DOHH2 (cell line): Measurements from ENCODE around the gene ALK.

Experiments used
- H3F3A ChIP-seq: fragments of 200-600 bp; sonication (generic), shearing (Covaris generic); 2 replicates; pipeline ENCODE4 v1.6.0; 2016; ENCODE audit warnings: antibody characterized with exemption, mild to moderate bottlenecking; ENCODE audit not compliant: control insufficient read depth, insufficient read depth
- H3K27ac ChIP-seq: fragments of 200-600 bp; sonication (generic); 2 replicates; pipeline ENCODE4 v1.5.1; 2014; ENCODE audit warnings: low read depth, mild to moderate bottlenecking, low read length, moderate library complexity
- H3K27me3 ChIP-seq: fragments of 200-600 bp; sonication (generic); 2 replicates; pipeline ENCODE4 v1.6.1; 2014; ENCODE audit warnings: mild to moderate bottlenecking, low read length, mixed read lengths; ENCODE audit not compliant: control insufficient read depth
- H3K36me3 ChIP-seq: fragments of 200-600 bp; sonication (generic); 2 replicates; pipeline ENCODE4 v1.6.1; 2014; ENCODE audit warnings: mild to moderate bottlenecking, low read length, moderate library complexity, mixed read lengths; ENCODE audit not compliant: control insufficient read depth
- H3K4me1 ChIP-seq: fragments of 200-600 bp; sonication (generic); 2 replicates; pipeline ENCODE4 v1.6.1; 2014; ENCODE audit warnings: mild to moderate bottlenecking, low read length, mixed read lengths; ENCODE audit not compliant: control insufficient read depth
- H3K4me2 ChIP-seq: fragments of 200-600 bp; sonication (generic); 2 replicates; pipeline ENCODE4 v1.6.0; 2014; ENCODE audit warnings: mild to moderate bottlenecking, low read length, moderate library complexity
- H3K4me3 ChIP-seq: fragments of 200-600 bp; sonication (generic); 2 replicates; pipeline ENCODE4 v1.5.1; 2014; ENCODE audit warnings: mild to moderate bottlenecking, low read length, mixed read lengths
- H3K79me2 ChIP-seq: fragments of 200-600 bp; sonication (generic); 2 replicates; pipeline ENCODE4 v1.6.1; 2014; ENCODE audit warnings: mild to moderate bottlenecking, low read length, mixed read lengths; ENCODE audit not compliant: control insufficient read depth
- H3K9me2 ChIP-seq: fragments of 200-600 bp; sonication (generic); replicated peaks from 2 replicates; pipeline ENCODE4 v1.6.1; 2014; ENCODE audit warnings: mild to moderate bottlenecking, low read length, mixed read lengths; ENCODE audit not compliant: control insufficient read depth
- H3K9me3 ChIP-seq: fragments of 200-600 bp; sonication (generic); 2 replicates; pipeline ENCODE4 v1.6.1; 2014; ENCODE audit warnings: antibody characterized with exemption, low read length, mixed read lengths; ENCODE audit not compliant: control insufficient read depth, insufficient read depth
- H4K20me1 ChIP-seq: fragments of 200-600 bp; sonication (generic); 2 replicates; pipeline ENCODE4 v1.6.0; 2014; ENCODE audit warnings: low read depth, mild to moderate bottlenecking, antibody characterized with exemption, low read length, moderate library complexity; ENCODE audit not compliant: control insufficient read depth, insufficient read depth
- EZH2phosphoT487 ChIP-seq: fragments of 200-600 bp; sonication (generic); IDR thresholded peaks from 2 replicates; pipeline ENCODE4 v1.6.1; 2017; ENCODE audit warnings: borderline replicate concordance, mild to moderate bottlenecking, antibody characterized with exemption, low read length, moderate library complexity, mixed read lengths
- TF ChIP-seq, protein P1 (sequence below): fragments of 200-600 bp; sonication (generic); IDR thresholded peaks from one replicate; pipeline ENCODE4 v1.5.1; 2014; ENCODE audit warnings: antibody characterized with exemption, mild to moderate bottlenecking, low read depth, low read length; ENCODE audit not compliant: poor library complexity, severe bottlenecking

Gene ALK

DNA sequence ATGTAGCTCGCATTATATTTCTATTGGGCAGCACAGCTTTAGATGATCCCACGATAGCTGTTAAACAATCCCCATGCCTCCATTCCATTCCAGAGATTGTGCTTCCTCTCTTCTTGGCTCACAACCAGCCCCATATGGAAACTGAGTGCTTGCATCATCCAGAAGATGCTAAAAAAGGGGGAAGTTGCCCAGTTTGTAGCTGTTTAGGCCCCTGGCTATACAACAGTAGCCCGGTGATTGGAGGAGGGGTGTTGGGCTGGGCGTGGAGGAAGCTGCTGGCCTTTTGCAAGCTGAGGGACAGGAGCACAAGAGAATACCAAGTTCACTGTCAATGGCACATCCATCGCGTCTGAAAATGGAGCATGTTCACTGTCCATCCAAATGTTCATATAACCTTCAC is 360.2 kb downstream of the ALK start:
- no peak overlapping the region for H3K4me2 ChIP-seq
- H3K9me2 ChIP-seq: no peaks in the 10 kb centered on the region
- H3K36me3 ChIP-seq: no peaks in the 10 kb centered on the region
- H3K4me3 ChIP-seq: no peak overlapping the region
- H4K20me1 ChIP-seq: no peaks in the 10 kb centered on the region
- no peaks in the 10 kb centered on the region for H3K9me3 ChIP-seq
- H3K4me1 ChIP-seq: no peaks in the 10 kb centered on the region
- no peaks in the 10 kb centered on the region for H3K79me2 ChIP-seq
- TF ChIP-seq EZH2phosphoT487: no peak
- TF ChIP-seq, protein P1, sequence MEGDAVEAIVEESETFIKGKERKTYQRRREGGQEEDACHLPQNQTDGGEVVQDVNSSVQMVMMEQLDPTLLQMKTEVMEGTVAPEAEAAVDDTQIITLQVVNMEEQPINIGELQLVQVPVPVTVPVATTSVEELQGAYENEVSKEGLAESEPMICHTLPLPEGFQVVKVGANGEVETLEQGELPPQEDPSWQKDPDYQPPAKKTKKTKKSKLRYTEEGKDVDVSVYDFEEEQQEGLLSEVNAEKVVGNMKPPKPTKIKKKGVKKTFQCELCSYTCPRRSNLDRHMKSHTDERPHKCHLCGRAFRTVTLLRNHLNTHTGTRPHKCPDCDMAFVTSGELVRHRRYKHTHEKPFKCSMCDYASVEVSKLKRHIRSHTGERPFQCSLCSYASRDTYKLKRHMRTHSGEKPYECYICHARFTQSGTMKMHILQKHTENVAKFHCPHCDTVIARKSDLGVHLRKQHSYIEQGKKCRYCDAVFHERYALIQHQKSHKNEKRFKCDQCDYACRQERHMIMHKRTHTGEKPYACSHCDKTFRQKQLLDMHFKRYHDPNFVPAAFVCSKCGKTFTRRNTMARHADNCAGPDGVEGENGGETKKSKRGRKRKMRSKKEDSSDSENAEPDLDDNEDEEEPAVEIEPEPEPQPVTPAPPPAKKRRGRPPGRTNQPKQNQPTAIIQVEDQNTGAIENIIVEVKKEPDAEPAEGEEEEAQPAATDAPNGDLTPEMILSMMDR: no peak
- no peak overlapping the region for H3K27ac ChIP-seq
- H3K27me3 ChIP-seq: no peaks in the 10 kb centered on the region; the same call in 1 of the 2 replicates
- no peaks in the 10 kb centered on the region for H3F3A ChIP-seq

DNA sequence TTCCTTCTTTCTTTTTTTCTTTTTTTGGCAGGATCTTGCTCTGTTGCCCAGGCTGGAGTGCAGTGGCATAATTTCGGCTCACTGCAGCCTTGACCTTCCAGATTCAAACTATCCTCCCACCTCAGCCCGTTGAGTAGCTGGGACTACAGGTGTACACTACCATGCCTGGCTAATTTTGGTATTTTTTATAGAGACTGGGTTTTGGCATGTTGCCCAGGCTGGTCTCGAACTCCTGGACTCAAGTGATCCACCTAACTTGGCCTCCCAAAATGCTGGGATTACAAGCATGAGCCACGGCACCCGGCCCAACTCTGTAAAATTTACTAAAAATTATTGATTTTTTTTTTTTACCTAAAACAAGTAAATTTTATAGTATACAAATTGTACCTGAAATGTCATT is 360.8 kb downstream of the ALK start:
- H3K79me2 ChIP-seq: no peaks in the 10 kb centered on the region
- H3F3A ChIP-seq: no peaks in the 10 kb centered on the region
- no peak overlapping the region for H3K27ac ChIP-seq
- no peaks in the 10 kb centered on the region for H3K9me2 ChIP-seq
- H3K27me3 ChIP-seq: no peaks in the 10 kb centered on the region
- no peaks in the 10 kb centered on the region for H3K36me3 ChIP-seq
- no peaks in the 10 kb centered on the region for H4K20me1 ChIP-seq
- no peak for TF ChIP-seq EZH2phosphoT487
- TF ChIP-seq, protein P1: no peak
- no peaks in the 10 kb centered on the region for H3K4me1 ChIP-seq
- H3K4me3 ChIP-seq: no peak overlapping the region
- H3K9me3 ChIP-seq: no peaks in the 10 kb centered on the region
- no peak overlapping the region for H3K4me2 ChIP-seq

DNA sequence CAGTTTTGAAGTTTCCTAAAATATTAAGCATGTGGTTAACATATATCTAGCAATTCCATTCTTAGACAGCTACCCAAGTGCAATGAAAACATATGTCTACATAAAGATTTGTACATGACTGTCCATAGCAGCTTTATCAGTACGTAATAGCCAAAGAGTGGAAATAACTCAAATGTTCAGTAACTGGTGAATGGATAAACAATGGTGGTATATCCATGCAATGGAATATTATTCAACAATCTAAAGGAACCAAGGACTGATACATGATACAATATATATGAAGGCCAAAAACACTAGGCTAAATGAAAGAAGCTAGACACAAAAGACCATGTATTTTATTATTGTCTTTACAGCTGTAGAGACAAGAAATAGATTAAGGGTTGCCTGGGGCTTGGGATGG is 361.4 kb downstream of the ALK start:
- no peak overlapping the region for H3K4me2 ChIP-seq
- no peaks in the 10 kb centered on the region for H3K9me2 ChIP-seq
- no peak overlapping the region for H3K4me3 ChIP-seq
- H3K27ac ChIP-seq: no peak overlapping the region
- no peaks in the 10 kb centered on the region for H3K79me2 ChIP-seq
- no peak for TF ChIP-seq EZH2phosphoT487
- TF ChIP-seq, protein P1: no peak
- H3K4me1 ChIP-seq: no peaks in the 10 kb centered on the region
- H3K9me3 ChIP-seq: no peaks in the 10 kb centered on the region
- H4K20me1 ChIP-seq: no peaks in the 10 kb centered on the region
- no peaks in the 10 kb centered on the region for H3K36me3 ChIP-seq
- H3K27me3 ChIP-seq: no peaks in the 10 kb centered on the region
- H3F3A ChIP-seq: no peaks in the 10 kb centered on the region

DNA sequence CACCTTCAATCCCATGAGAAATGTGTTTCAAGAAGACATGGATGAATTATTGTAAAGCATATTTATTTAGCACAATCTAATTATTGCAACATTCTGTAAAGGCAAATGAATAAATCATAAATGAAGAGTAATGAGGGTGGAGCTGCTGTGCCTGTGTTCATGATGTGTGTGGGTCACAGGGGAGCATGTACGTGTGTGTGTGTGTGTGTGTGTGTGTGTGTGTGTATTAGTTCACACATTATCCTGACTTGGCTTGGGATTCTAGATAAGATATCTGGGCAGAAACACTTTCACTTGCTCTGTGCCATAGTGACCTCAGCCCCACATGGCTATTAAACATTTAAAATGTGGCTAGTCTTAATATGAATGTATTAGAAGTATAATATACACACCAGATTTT is 361.8 kb downstream of the ALK start:
- no peaks in the 10 kb centered on the region for H3K9me2 ChIP-seq
- H3K27me3 ChIP-seq: no peaks in the 10 kb centered on the region
- H3K27ac ChIP-seq: no peak overlapping the region
- no peaks in the 10 kb centered on the region for H3K4me1 ChIP-seq
- H3K4me2 ChIP-seq: no peak overlapping the region
- no peak for TF ChIP-seq EZH2phosphoT487
- no peaks in the 10 kb centered on the region for H4K20me1 ChIP-seq
- H3K79me2 ChIP-seq: no peaks in the 10 kb centered on the region
- H3K36me3 ChIP-seq: no peaks in the 10 kb centered on the region
- no peaks in the 10 kb centered on the region for H3K9me3 ChIP-seq
- no peaks in the 10 kb centered on the region for H3F3A ChIP-seq
- H3K4me3 ChIP-seq: no peak overlapping the region
